SK-N-SH treated with all-trans-retinoic acid at 6 μM for 48 hours (cell line): ENCODE data around the gene CTDNEP1.

Experiments
- ATAC-seq: fragments of 200-7000 bp; cut with Tn5 transposase; 3 replicates; pipeline ENCODE4 v1.9.1; 2020; ENCODE audit warnings: mild to moderate bottlenecking, moderate library complexity
- ARNTL ChIP-seq: fragments of 450-650 bp; formaldehyde crosslinking; IDR thresholded peaks from 2 replicates; pipeline ENCODE4 v1.5.0; 2020; ENCODE audit warnings: low read depth, mild to moderate bottlenecking, moderate library complexity, borderline replicate concordance
- BACH2 ChIP-seq: fragments of 250-450 bp; sonication (Bioruptor Pico); IDR thresholded peaks from 2 replicates; pipeline ENCODE4 v1.9.0; 2021; ENCODE audit warnings: mild to moderate bottlenecking, borderline replicate concordance
- CREB5 ChIP-seq: fragments of 250-450 bp; sonication (Bioruptor Pico); IDR thresholded peaks from 2 replicates; pipeline ENCODE4 v1.5.1; 2020; ENCODE audit warnings: low read depth, mild to moderate bottlenecking, moderate library complexity
- CSDC2 ChIP-seq: fragments of 250-450 bp; sonication (Bioruptor Pico); IDR thresholded peaks from 2 replicates; pipeline ENCODE4 v1.5.0; 2020; ENCODE audit warnings: mild to moderate bottlenecking, moderate library complexity
- CSRNP3 ChIP-seq: fragments of 250-450 bp; sonication (Bioruptor Pico); IDR thresholded peaks from 2 replicates; pipeline ENCODE4 v1.5.1; 2021; ENCODE audit warnings: mild to moderate bottlenecking, moderate library complexity
- GLIS3 ChIP-seq: fragments of 250-450 bp; sonication (Bioruptor Pico); IDR thresholded peaks from 2 replicates; pipeline ENCODE4 v1.5.0; 2020; ENCODE audit warnings: mild to moderate bottlenecking, moderate library complexity
- ISL1 ChIP-seq: fragments of 250-450 bp; sonication (Bioruptor Pico); IDR thresholded peaks from 2 replicates; pipeline ENCODE4 v2.1.2; 2022; ENCODE audit warnings: mild to moderate bottlenecking, moderate library complexity
- OSR1 ChIP-seq: fragments of 250-450 bp; sonication (Bioruptor Pico); IDR thresholded peaks from 2 replicates; pipeline ENCODE4 v1.8.0; 2022; ENCODE audit warnings: moderate library complexity, mild to moderate bottlenecking, inconsistent platforms
- PATZ1 ChIP-seq: fragments of 250-450 bp; sonication (Bioruptor Pico); IDR thresholded peaks from 2 replicates; pipeline ENCODE4 v1.8.0; 2020; ENCODE audit warnings: mild to moderate bottlenecking, moderate library complexity, borderline replicate concordance
- POU6F1 ChIP-seq: fragments of 250-450 bp; sonication (Bioruptor Pico); IDR thresholded peaks from 2 replicates; pipeline ENCODE4 v1.8.0; 2021; ENCODE audit warnings: low read depth, mild to moderate bottlenecking, moderate library complexity, borderline replicate concordance
- PPARA ChIP-seq: fragments of 250-450 bp; sonication (Bioruptor Pico); IDR thresholded peaks from 2 replicates; pipeline ENCODE4 v1.5.0; 2020; ENCODE audit warnings: mild to moderate bottlenecking, borderline replicate concordance
- RARB ChIP-seq: fragments of 250-450 bp; sonication (Bioruptor Pico); IDR thresholded peaks from 2 replicates; pipeline ENCODE4 v1.8.0; 2021; ENCODE audit warnings: mild to moderate bottlenecking, moderate library complexity
- SNAI2 ChIP-seq: fragments of 250-450 bp; sonication (Bioruptor Pico); IDR thresholded peaks from 2 replicates; pipeline ENCODE4 v1.5.0; 2020; ENCODE audit warnings: mild to moderate bottlenecking, moderate library complexity
- TCF4 ChIP-seq: fragments of 250-450 bp; sonication (Bioruptor Pico); IDR thresholded peaks from 2 replicates; pipeline ENCODE4 v1.8.0; 2021; ENCODE audit warnings: mild to moderate bottlenecking, moderate library complexity, borderline replicate concordance
- TSHZ2 ChIP-seq: fragments of 250-450 bp; sonication (Bioruptor Pico); IDR thresholded peaks from 2 replicates; pipeline ENCODE4 v1.5.0; 2020; ENCODE audit warnings: mild to moderate bottlenecking, moderate library complexity
- ZC3H10 ChIP-seq: fragments of 250-450 bp; sonication (Bioruptor Pico); IDR thresholded peaks from 2 replicates; pipeline ENCODE4 v1.5.1; 2021; ENCODE audit warnings: mild to moderate bottlenecking, moderate library complexity
- ZFP30 ChIP-seq: fragments of 450-650 bp; formaldehyde crosslinking; IDR thresholded peaks from 2 replicates; pipeline ENCODE4 v1.5.0; 2022; ENCODE audit warnings: mild to moderate bottlenecking, moderate library complexity
- ZNF565 ChIP-seq: fragments of 450-650 bp; formaldehyde crosslinking; conservative IDR thresholded peaks from 2 replicates; pipeline ENCODE4 v1.5.0; 2020; ENCODE audit warnings: low read depth, mild to moderate bottlenecking, moderate library complexity
- ZNF8 ChIP-seq: fragments of 450-650 bp; formaldehyde crosslinking; IDR thresholded peaks from 2 replicates; pipeline ENCODE4 v1.5.0; 2020; ENCODE audit warnings: mild to moderate bottlenecking, moderate library complexity

CTDNEP1 gene

GRCh38 chr17:7208027-7208571, 43.4 kb downstream of the CTDNEP1 start (continued):
- no peak for TF ChIP-seq TSHZ2

GRCh38 chr17:7207120-7208001, 44.2 kb downstream of the CTDNEP1 start:
- TF ChIP-seq ZNF565 (no peak), ISL1 (CRISPR knock-in tag) (no peak), ZFP30 (CRISPR knock-in tag) (no peak), TCF4 (CRISPR knock-in tag) (no peak), GLIS3 (CRISPR knock-in tag) (no peak), POU6F1 (CRISPR knock-in tag) (no peak), ZNF8 (no peak), BACH2 (CRISPR knock-in tag) (no peak)
- TF ChIP-seq, all 23 proteins: peak for 0
- no peak for ATAC-seq

- no peak for TF ChIP-seq POU6F1 (CRISPR knock-in tag)
- no peak for TF ChIP-seq CREB5
- TF ChIP-seq ZC3H10 (CRISPR knock-in tag) = no peak
- ATAC-seq = no peak
These were observed 46.0 kb downstream of the CTDNEP1 start for GRCh38 chr17:7205561-7205960.

- ATAC-seq = peak; percentile 93
- TF ChIP-seq CSDC2 (CRISPR knock-in tag) (no peak), SNAI2 (CRISPR knock-in tag) (no peak), ISL1 (CRISPR knock-in tag) (no peak), PATZ1 (CRISPR knock-in tag) (no peak), CSRNP3 (CRISPR knock-in tag) (no peak), POU6F1 (CRISPR knock-in tag) (no peak), ZNF565 (no peak), ZNF8 (no peak), BACH2 (CRISPR knock-in tag) (no peak), GLIS3 (CRISPR knock-in tag) (no peak), RARB (CRISPR knock-in tag) (no peak), ZC3H10 (CRISPR knock-in tag) (no peak), ARNTL (CRISPR knock-in tag) (no peak), ZFP30 (CRISPR knock-in tag) (no peak), OSR1 (CRISPR knock-in tag) (no peak), CREB5 (no peak), PPARA (CRISPR knock-in tag) (no peak)
These were observed 46.6 kb downstream of the CTDNEP1 start for GRCh38 chr17:7204828-7205461.
